Stromal cell of bone marrow (primary cell): ENCODE measurements around the gene TRIM2.

Experiments used
- DNase-seq: peaks from one replicate; pipeline ENCODE4 v3.0.0-alpha.2; 2012; ENCODE audit warnings: low read depth

The TRIM2 gene

DNA sequence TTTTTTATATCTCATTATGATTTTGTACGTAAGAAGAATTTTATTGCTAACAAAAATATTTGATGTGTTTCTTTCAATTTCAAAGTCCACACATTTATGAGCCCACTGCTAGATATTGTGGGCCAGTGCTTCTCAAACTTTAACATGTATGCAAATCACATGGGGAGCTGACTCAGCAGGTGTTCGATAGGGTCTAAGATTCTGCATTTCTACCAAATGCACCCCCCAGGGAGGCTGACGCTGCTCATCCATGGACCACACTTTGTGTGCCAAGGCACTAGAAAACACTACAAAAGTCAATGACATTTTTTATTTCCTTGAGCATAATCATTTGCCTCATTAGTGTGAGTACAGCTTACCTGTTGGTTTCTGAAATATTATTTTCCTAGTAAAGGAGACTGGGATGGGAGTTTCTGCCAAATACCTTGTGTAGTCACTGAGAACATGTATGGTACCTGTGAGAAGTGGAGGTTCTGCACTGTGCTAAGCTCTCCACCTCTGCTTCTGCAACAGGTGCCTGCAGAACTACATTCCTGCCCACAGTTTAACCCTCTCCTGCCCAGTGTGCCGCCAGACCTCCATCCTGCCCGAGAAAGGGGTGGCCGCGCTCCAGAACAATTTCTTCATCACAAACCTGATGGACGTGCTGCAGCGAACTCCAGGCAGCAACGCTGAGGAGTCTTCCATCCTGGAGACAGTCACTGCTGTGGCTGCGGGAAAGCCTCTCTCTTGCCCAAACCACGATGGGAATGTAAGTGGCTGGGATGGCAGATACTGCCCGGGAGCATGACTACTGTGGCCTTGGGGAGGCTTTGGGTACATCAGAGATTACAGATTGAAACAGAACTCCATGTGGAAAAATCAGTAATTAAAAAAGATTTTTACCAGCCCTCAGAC, 71.4 kb downstream of the TRIM2 start:
- no peak for DNase-seq

DNA sequence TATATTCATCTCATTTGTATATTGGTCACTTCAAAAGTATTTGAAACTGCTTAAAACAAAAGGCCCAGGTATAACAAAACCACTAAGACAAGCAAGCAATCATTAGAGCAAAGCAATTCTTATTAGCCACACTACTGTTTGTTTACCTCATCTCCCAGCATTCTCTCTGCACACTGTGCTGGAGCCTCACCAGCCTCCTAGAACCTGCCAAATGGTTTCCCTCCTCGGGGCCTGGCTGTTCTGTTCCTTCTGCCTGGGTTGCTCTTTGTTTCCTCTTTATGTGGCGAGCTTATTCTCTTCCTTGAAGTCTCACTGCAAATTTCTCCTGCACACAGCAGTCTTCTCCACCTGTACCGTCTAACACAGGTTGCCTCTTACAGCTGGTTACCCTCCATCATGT, 72.7 kb downstream of the TRIM2 start:
- no peak for DNase-seq

DNA sequence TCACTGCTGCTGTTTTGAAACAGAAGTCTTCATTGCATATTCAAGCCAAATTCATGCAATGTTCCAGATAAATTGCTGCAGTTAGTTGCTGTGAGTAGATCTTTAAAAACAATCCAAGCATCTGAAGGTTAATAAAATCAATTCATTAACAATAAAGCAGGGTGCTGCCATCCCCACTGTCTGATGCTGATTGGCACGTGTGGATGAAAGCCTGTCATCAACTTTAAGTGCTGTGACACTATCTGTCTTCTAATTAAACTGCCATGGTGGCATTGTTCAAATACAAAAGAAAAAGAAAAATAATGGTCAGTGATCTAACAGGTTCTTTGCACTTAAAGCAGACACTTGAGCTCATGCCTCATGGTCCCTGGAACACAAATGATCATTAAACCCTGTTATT, 77.2 kb downstream of the TRIM2 start:
- DNase-seq = no peak

DNA sequence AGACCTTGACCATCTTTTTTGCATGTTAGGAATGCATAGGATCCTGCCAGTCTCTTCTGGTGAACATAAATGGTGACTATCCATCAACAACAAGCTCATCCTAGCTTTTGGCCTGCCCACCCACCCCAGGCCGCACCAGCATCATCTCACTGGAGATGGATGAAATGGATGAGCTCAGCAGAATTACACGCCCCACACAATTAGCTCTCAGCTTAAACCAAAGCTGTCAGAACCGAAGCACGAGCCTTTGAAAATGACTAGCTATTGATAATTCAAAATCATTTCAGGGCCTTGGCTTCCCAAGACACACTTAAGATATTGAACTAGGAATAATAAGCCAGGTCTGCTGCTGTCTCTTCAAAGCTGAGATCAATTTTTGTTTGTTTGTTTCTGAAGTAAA, 77.8 kb downstream of the TRIM2 start:
- no peak for DNase-seq

DNA sequence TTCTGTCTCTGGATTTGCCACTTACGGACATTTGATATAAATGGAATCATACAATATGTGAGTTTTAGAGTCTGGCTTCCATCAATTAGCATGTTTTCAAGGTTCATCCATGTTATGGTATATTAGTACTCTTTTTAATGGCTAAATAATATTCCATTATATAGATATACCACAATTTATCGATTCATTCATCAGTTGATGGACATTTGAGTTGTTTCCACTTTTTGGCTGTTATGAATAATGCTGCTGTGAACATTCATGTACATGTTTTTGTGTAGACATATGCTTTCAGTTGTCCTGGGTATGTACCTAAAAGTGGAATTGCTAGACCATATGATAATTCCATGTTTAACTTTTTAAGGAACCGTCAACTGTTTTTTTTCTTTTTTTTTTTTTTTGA, 79.0 kb downstream of the TRIM2 start:
- DNase-seq = no peak

DNA sequence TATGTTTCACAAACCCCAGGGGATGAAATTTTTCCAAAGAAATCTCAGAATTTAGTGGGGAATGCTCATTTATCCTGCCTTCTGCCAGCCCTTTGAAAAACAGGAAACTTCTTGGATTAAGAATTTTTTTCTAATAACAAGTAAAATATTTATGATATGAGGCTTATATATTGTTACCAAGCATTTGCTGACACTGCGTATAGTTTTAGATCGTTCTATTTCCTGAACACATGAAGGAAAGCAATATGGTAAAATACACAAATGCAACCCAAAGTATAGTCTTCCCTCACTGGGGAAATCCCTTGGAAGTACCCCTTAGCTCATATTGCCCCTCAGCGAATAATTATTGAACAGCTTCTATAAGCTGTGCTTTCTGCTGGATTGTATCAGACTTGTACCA, 85.9 kb downstream of the TRIM2 start:
- DNase-seq = no peak

DNA sequence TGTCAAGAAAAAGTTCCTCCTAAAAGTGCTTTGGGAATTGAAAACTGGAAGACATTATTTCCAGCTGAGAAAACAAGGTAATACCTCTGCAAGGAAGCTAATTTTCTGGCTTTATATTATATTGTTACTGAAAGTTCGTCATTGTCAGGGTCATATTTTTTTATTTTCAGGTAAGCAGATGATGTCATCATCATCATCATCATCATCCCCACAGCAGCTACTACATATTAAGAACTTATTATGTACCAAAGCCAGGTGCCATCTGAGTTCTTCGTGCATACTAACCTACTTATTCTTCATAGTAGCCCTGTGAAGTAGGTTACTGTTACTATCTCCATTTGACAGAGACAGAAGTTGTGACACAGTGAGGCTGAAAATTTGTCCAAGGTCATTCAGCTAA, 87.3 kb downstream of the TRIM2 start:
- no peak for DNase-seq

DNA sequence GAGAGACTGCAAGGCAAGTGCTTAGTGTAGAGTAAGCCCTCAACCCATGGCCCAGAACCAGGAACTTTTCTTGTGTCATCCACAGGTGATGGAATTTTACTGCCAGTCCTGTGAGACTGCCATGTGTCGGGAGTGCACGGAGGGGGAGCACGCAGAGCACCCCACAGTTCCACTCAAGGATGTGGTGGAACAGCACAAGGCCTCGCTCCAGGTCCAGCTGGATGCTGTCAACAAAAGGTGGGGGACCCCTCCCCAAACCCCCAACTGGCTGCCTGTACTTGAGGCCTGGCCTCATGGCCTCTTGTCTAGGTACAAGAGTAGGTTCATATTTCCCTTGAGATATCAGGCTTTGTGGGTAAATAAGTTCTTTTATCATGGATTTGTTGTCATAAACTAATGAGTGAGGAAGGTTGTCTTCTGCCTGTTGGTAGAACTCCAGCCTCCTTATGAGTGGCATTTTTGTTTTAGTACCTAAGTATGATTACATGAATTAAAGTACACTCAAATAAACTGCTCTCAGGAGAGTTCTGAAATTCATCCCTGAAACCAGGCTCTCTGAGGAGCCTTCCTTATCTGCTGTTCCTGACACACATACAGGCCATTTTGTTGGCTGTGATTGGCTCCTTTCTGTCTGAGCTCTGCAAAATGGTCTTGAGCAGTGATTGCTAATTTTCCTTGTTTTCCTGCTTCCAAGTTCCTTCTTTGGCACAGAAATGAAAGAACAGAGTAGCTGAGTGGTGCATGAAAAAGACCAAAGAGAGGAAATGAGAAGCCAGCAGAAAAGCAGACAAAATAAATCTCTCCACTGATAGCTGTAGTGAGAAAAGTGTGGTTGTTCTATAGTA, 88.9 kb downstream of the TRIM2 start:
- no peak for DNase-seq

DNA sequence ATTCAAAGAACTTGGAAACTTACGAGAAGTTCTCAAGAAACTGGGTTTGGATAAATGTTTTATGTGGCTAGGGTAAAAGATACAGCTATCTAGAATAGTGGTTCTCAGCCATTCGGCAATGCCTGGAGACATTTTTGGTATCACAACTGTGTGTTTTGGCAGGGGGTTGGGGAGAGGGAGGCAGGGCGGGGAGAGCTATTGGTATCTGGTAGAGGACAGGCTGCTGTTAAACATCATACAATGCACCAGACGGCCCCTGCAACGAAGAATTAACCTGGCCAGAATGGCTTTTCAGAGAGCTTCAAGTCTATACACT, 89.5 kb downstream of the TRIM2 start:
- DNase-seq = no peak

DNA sequence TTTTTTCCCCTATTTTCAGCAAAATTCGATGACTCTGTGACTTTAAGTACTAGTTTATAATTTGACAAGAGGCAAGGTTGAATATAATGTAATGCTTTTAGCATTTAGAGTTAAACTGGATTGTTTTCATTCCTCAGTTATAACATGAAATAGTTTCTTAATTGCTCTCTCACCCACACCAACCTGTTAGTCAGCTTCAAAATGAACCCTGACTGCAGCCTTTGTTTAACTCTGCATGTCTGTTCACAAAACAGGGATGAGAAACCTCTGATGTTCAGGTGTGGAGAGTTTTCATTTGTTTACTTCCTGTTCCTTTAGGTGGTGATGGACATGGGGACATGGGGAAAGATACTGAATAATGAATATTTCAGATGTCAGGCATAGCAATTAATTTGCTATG, 90.4 kb downstream of the TRIM2 start:
- no peak for DNase-seq

DNA sequence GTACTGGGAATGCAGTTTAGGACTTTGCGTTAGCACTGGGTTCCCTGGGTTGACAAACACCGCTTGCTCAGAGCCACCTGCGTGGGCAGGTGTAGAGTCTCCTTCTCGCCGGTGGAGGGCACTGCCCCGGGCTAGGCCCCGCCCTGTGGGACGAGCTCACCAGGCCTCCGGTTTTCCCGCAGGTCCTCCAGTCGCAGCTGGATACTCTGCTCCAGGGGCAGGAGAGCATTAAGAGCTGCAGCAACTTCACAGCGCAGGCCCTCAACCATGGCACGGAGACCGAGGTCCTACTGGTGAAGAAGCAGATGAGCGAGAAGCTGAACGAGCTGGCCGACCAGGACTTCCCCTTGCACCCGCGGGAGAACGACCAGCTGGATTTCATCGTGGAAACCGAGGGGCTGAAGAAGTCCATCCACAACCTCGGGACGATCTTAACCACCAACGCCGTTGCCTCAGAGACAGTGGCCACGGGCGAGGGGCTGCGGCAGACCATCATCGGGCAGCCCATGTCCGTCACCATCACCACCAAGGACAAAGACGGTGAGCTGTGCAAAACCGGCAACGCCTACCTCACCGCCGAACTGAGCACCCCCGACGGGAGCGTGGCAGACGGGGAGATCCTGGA, 91.0 kb downstream of the TRIM2 start:
- DNase-seq = no peak

DNA sequence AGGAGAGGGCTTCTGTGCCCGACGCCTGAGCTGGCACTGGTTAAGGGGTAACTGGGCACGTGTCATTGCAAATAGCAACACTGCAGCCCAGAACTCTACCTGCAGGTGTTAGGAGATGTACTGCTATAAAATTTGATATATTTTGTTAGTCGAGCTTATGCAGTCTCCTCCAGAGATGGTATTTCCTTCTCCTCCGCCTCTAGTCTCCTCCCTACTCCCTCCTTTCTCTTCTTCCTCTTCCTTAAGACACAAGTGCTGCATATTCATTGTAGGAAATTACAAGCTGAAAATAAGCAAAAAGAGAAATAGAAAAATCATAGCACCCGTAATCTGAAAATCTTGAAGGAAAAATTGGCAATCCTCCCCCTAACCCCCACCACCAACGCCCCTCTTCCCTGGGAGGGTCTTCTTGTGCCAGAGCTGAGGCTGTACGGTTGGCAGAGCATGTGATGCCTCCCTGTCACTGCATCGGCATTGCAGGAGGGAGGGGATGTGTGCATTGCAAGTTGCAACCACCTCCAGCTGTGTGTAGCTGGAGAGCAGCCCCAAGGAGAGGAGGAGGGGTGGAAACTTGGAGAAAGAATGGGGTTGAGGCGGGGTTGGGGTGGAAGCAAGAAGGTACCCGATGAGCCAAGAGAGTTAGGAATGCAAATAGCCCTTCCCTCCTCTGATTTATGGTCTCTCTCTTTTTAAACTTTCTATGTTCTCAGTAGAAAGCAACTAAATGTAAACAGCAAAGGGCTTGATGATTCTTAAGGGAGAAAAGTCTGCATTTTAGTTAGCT, 92.0 kb downstream of the TRIM2 start:
- DNase-seq = no peak

DNA sequence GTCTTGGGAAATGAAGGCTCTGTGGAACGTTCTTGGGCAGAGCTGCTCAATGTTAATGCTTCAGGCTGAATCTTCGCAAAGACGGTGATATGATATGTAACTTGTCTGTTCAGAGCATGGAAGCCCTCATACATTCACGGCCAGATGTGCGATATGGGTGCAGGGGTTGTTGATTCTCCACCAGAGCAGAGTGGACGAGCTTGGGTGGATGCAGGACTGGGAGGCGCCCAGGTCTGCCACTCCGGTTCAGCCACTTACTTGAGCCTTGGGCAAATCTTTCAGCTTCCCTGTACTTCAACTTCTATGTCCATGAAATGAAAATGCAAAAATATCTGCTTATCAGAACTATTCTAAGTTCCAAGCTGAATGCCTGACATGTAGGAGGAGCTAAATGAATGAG, 92.9 kb downstream of the TRIM2 start:
- no peak for DNase-seq

DNA sequence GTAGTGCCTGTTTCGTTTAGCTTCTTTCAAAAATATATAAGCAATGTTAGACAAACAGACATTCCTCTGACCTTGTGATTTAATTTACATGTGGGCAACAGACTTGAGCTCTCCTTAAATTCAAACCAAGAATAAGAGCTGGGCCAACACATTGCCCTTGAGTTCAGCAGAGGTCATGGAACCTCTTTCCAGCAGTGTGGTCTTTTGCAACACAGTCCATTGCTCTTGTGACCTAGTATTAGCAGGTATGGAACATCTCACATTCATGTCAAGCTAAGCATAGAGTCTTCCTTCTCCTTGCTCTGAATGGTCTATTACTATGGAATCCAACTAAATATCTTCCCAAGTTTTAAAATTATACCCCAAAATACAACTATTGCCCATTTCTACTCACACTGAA, 106.5 kb downstream of the TRIM2 start:
- no peak for DNase-seq

DNA sequence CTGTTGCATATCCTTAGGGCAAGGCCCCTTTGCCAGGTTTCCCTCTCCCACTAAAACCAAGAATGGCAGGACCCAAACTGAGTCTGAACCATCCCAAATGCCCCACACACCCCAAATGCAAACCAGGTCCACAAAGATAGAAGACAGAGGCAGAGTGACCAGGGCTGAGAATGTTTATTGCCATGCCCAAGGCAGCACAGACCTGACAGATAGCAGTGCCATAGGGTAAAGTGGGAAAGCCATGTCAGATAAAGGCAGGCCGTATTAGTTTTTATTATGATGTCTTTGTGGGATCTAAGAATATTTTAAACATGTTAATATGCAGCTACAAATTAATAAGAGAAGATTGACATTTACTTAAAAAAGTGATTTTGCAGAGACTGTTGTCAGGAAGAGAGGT, 110.7 kb downstream of the TRIM2 start:
- no peak for DNase-seq

DNA sequence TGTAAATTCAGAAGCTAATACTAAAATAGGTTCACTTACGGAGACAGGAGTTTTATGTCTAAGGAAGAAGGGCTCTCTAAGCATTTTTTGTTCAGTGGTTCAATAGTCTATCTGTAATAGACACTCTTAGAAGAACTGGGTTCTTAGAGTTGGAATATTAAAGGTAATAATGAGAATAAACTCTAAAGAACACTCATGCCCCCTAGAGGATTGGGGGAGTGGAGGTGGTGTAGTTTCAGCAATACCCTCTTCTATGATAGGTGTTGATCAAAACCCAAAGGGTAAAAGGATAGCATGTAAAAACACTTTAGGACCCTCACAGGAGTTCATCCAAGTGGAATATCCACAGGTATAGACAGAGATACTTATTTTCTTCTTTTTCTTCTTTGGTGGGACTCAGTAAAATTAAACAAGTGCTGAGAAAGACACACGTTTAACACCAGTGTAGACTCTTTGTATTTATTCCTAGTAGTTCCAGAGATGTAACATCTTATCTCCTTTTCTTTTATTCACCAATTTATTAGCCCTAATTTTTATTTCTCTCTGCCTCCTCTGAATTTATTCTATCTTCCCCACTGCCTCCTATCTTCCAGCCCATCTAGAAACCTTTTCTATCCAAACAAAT, 114.6 kb downstream of the TRIM2 start:
- DNase-seq = peak; percentile 27

DNA sequence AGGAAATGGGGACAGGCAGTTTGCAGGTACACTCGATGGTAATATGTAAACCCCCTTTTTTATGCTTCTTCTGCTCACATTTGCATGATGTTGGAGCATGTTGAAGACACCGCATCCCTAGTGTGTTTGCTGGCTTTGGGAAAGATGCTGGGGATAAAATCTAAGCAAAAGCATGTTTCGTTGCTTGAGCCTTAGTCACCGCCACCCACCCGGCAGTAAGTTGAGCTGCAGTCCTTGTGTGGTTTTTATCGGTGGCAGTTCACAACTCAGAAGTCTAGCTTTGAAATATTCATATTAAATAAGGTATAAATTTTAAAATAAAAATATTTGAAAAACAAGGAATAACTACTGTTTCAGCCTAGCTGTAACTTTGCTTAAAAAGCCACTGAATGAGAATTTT, 118.5 kb downstream of the TRIM2 start:
- DNase-seq = no peak

DNA sequence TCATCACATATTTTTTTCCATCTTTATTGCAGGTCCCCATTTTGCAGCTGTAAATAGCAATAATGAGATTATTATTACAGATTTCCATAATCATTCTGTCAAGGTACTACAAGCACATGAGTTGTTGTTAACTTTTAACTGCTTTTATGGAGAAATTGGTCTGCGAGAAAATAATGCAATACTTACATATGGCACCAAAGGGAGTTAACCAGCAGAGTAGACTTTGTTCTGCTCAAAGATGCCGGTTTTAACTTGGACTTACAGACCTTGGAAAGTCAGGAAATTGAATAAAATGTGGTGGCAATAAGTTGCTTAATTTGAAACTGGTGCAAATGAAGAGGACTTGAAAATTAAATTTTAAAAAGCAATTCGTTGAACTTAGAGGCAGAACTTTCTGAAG, 119.8 kb downstream of the TRIM2 start:
- DNase-seq = no peak

DNA sequence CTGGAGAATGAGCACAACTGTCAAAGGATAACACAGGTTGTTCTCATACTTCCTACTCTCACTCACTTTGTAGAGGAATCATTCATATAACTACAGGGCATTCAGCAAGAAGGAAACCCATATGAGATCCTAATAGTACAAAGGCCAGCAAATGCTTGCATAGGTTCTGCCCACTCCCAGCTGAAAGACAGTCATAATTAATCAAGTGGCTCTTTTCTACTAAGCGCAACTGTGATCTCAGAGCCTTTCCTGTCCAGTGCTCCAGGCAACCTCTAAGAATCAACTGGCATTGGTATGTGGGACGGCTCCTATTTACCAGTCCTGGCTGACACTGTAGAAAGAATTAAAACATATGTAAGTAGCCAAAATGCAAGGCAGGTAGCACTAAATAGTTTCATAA, 121.3 kb downstream of the TRIM2 start:
- no peak for DNase-seq

DNA sequence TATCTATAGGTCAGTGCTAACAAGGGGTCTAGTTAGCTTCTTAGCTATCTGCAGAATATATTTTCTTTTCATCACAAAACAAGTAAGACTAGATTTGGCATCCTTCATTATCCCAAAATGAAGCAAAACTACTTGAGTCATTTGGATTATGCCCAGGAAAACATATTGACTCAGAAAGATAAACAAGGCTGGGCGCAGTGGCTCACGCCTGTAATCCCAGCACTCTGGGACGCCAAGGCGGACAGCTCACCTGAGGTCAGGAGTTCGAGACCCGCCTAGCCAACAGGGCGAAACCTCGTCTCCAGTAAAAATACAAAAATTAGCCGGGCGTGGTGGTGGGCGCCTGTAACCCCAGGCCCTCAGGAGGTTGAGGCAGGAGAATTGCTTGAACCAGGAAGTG, 122.3 kb downstream of the TRIM2 start:
- peak; percentile 35 for DNase-seq

DNA sequence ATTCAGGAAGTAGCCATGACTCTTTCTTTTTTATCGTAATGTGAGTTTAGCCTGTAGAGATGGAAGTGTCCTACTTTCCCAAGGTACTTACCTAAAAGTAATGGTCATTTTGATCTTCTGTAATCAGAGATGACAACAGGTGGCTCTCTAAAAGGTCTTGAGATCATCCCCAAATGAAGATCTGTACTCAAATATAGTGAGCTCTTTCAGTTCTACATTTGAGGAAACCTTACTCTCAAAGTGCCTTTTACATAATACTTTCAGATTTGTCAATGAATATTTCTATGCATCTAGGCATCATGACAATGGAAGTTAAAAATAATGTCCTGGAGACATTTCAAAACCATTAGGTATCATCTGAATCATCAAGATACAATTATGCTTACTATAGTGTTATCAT, 123.0 kb downstream of the TRIM2 start:
- no peak for DNase-seq

DNA sequence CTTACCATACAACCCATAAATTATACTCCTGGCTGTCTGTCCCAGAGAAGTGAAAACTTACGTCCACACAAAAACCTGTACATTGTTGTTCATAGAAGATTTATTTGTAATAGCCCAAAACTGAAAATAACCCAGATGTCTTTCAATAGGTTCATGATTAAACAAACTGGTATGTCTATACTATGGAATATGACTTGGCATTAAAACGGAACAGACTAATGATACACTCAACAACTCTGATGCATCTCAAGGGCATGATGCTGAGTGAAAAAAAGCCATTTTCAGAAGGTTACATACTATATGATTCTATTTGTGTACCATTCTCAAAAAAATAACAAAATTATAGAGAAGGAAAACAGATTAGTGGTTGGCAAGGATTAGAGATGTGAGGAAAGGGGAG, 128.7 kb downstream of the TRIM2 start:
- no peak for DNase-seq
